AG09309 (cell line): ENCODE results near the gene SYCN.

Source experiments
- DNase-seq: peaks from one replicate; pipeline ENCODE4 v3.0.0-alpha.2; 2010; ENCODE audit warnings: low read depth
- H3K4me3 ChIP-seq: 2 replicates; pipeline ENCODE4 v1.5.1; 2011; ENCODE audit warnings: mild to moderate bottlenecking, low read depth, low read length, moderate library complexity; ENCODE audit not compliant: control insufficient read depth
- TF ChIP-seq, protein P1 (sequence below): IDR thresholded peaks from 2 replicates; pipeline ENCODE4 v1.5.1; 2011; ENCODE audit warnings: mild to moderate bottlenecking, low read depth, low read length, inconsistent platforms; ENCODE audit not compliant: insufficient read depth, control insufficient read depth; ENCODE audit errors: missing control alignments

The SYCN gene

DNA sequence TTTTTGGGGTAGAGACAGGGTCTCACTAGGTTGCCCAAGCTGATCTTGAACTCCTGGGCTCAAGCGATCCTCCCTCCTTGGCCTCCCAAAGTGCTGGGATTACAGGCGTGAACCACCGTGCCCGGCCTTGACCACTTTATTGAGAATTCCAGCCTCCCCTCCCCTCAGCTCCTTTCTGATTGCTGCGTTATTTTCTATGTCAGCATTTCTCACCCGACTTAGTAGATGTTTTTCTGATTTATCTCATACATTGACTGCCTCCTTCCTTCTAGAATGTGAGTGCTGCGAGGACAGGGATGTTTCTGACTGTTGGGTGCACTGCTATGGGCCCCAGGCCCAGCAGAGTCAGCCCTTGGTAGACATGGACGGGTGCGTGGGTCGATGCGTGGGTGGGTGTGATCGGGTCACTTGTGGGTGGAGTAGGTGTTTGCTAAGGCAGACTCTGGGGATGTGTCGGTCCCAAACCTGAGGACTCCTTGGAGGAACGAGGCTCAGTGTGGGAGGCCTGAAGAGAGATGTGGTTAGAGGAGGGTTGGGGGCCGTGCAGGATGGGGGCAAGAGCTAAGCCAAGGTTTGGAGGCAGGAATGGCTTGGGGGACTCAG, 41.5 kb downstream of the SYCN start:
- TF ChIP-seq, protein P1, sequence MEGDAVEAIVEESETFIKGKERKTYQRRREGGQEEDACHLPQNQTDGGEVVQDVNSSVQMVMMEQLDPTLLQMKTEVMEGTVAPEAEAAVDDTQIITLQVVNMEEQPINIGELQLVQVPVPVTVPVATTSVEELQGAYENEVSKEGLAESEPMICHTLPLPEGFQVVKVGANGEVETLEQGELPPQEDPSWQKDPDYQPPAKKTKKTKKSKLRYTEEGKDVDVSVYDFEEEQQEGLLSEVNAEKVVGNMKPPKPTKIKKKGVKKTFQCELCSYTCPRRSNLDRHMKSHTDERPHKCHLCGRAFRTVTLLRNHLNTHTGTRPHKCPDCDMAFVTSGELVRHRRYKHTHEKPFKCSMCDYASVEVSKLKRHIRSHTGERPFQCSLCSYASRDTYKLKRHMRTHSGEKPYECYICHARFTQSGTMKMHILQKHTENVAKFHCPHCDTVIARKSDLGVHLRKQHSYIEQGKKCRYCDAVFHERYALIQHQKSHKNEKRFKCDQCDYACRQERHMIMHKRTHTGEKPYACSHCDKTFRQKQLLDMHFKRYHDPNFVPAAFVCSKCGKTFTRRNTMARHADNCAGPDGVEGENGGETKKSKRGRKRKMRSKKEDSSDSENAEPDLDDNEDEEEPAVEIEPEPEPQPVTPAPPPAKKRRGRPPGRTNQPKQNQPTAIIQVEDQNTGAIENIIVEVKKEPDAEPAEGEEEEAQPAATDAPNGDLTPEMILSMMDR = no peak

DNA sequence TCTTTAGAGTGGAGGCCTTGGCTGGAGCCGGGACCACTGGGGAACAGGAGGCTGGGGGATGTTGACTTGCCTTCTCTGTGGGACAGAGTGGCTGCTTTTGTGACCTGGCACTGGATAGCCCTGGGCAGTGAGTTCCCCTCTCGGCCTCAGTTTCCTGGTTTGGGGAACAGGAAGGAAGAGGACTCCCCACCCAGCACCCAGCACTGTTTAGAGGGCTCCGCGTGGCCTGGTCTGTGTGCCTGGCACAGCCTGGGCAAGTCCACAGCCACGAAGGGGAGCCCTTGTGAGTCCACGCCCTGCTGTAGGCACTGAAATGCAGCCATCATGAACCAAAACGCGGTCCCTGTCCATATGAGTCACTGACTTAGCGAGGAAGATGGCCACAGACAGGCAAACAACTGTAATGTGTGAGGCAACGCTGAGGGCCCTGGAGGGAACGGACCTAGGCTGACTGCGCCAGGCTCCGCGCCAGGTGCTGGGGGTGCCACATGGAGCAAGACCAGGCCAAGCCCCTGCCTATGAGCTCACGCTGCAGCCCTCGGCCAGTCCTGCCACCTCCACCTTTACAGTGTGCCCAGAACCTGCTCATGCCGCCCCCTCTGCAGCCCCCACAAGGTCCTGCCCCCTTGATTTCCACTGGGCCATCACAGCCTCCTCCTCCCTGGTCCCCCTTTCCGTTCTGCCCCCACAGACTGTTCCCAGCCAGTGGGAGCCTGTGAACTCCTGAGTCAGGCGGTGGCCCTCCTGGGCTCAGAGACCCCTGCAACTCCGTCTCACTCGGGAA, 43.0 kb downstream of the SYCN start:
- H3K4me3 ChIP-seq = no peak overlapping the region
- DNase-seq = no peak
- TF ChIP-seq, protein P1 = no peak

More for the DNA sequence above, 41.5 kb downstream of the SYCN start:
- DNase-seq = no peak
- no peak overlapping the region for H3K4me3 ChIP-seq

DNA sequence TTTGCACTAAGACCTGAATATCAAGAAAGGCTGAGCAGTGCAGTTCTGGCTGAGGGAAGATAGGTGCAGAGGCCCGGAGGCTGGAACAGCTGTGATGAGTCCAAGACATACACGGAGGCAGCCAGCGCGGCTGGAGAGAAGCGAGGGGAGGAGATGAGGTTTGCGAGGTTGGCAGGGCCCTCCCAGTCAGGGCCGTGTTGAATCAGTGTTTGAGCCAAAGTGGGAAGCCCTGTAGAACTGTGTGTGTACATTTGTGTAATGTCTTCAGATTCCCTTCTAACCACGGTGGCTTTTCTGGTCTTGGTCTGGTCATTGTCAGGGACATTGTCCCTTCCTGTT, 43.6 kb downstream of the SYCN start:
- H3K4me3 ChIP-seq = no peak overlapping the region
- TF ChIP-seq, protein P1 = no peak
- DNase-seq = peak; percentile 14

DNA sequence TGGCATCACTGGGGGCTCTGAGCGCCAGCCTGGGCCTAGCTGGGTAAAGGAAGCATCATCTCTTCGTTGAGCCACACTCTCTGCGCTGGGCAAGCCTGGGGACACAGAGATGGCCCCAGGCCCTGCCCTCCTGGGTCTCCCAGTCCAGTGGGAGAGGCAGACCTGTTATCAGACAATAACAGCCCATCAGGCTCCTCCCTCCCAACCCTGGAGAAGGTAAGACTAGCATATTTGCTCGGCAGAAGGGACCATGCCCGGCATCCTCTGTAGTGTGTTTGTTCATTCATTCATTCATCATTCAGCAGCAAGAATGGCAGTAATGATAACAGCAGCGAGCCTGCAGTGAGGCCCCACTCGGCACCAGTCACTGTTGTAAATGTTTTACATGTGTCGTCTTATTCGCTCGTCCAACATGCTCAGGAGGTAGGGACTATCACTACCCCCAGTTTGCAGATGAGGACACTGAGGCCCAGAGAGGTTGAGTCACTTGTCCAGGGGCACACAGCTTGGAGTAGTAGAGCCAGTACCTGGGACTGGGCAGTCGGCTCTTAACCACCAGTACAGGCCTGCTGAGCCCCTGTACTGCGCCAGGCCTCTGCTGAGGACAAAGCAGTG, 45.3 kb downstream of the SYCN start:
- no peak for DNase-seq
- TF ChIP-seq, protein P1 = no peak
- no peak overlapping the region for H3K4me3 ChIP-seq

DNA sequence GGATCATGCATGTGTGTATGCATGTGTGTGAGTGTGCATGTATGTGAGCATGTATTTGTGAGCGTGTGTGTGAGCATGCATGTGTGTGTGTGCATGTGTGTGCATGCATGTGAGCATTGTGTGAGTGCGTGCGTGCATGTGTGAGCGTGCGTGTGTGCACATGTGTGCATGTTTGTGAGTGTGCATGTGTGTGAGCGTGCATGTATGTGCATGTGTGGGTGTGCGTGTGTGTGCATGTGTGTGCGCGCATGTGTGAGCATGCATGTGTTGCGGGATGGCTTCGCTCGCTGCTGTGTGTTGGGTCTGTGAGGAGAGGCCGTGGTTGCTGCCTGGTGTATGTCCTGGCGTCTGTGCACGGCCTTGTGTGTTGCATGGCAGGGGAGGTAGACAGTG, 46.1 kb downstream of the SYCN start:
- H3K4me3 ChIP-seq = no peak overlapping the region
- TF ChIP-seq, protein P1 = no peak
- no peak for DNase-seq

DNA sequence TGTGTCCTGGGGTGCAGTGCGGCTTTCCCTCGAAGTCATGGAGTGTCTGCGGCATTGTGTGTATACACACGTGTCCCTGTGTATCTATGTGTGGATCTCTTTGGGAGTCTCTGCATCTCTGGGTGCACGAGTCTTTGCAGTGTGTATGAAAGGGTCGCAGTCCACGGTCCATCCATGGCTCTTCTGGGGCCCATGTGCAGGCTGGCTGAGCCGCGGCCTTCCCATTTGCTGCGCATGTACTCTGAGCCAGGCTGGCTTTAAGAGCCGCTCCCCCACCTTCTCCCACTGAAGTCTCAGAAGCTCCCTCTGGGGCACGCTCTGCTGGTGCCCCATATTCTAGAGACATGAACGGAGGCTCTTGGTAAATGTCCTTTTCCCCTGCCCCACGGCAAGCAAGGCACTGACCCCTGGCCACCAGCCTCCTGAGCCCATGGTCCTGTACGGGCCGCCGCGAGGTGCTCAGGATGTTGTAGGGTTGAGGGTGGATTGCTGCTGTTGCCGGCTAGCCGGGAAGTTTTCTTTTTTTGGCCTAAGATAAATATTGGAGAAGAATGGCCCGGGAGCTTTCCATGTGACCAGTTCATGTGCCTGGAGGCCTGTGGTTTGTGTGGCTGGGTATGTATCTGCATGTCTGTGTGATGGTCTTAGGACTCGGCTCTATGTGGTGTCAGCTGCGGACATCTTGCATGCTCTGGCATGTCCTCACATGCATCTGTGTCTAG, 46.6 kb downstream of the SYCN start:
- DNase-seq = no peak
- TF ChIP-seq, protein P1 = no peak
- H3K4me3 ChIP-seq = no peak overlapping the region; the same call in 1 of the 2 replicates
